ENCODE results near the gene SEMA4C.

The SEMA4C gene

GRCh38 chr2:96913398-96914202 lies 43.7 kb upstream of the SEMA4C start:
- H3K36me3 ChIP-seq (replicated peaks in 1 of 2; ENCODE audit: control insufficient read depth in 2 of 2, insufficient read depth in 2 of 2, low read length in 2 of 2): no peaks in the 10 kb centered on the region
- peak overlapping the region; percentile 20 for H3K18ac ChIP-seq (ENCODE audit: low read length)
- no peak overlapping the region for H4K8ac ChIP-seq (ENCODE audit: low read depth, low read length)
- no CpG with 5 or more reads among the region's 20 CpGs for WGBS, 2 donors (ENCODE audit: extremely low coverage in 2 of 2, insufficient read length in 2 of 2, insufficient replicate concordance in 1 of 2)
- H3K27ac ChIP-seq (replicated peaks; ENCODE audit: low read length): no peak overlapping the region
- no peak overlapping the region for H2BK12ac ChIP-seq (ENCODE audit: low read length)
- H3K9me3 ChIP-seq (replicated peaks in 1 of 2; ENCODE audit: control insufficient read depth in 2 of 2, insufficient read depth in 1 of 2, low read depth in 1 of 2, low read length in 2 of 2): peaks cover 5 to 14% of the 10 kb centered on the region in 2 donors
- H2BK5ac ChIP-seq (ENCODE audit: low read length): no peak overlapping the region
- H3K4me3 ChIP-seq (ENCODE audit: low read length in 2 of 2): no peak overlapping the region
- DNase-seq (ENCODE audit: low spot score): no peak
- peak overlapping the region; percentile 13 for H2BK120ac ChIP-seq (ENCODE audit: low read depth, low read length)
- peak overlapping the region; percentile 25 for H3K23ac ChIP-seq (ENCODE audit: low read depth, low read length, poor library complexity)
- H4K91ac ChIP-seq (ENCODE audit: low read depth, low read length, poor library complexity): no peak overlapping the region
- peak overlapping the region; percentile 68 for H2BK15ac ChIP-seq (ENCODE audit: low read length)
- H3K4ac ChIP-seq (ENCODE audit: low read length): no peak overlapping the region
- peak overlapping the region; percentile 24 for H3K9ac ChIP-seq (ENCODE audit: low read depth, low read length, poor library complexity)
- no peaks in the 10 kb centered on the region for H3K79me1 ChIP-seq (ENCODE audit: low read depth, low read length)
- H3K14ac ChIP-seq (ENCODE audit: low read length): peak overlapping the region; percentile 25
- H3K4me2 ChIP-seq (ENCODE audit: insufficient read depth, low read length, poor library complexity, severe bottlenecking): no peak overlapping the region
- peaks cover 0 to 4% (median 0%) of the 10 kb centered on the region in 3 experiments for H3K27me3 ChIP-seq (ENCODE audit: control insufficient read depth in 3 of 3, insufficient read depth in 3 of 3, low read depth in 1 of 3, low read length in 3 of 3)
- peak overlapping the region; percentile 86 for H2AFZ ChIP-seq (ENCODE audit: low read length)
- H3K4me1 ChIP-seq (ENCODE audit: control insufficient read depth in 2 of 2, insufficient read depth in 1 of 2, low read depth in 1 of 2, low read length in 2 of 2): peaks cover 3 to 8% of the 10 kb centered on the region in 2 donors
- H2AK5ac ChIP-seq (ENCODE audit: low read depth, low read length): peak overlapping the region; percentile 13

GRCh38 chr2:96913117-96913397 lies 43.2 kb upstream of the SEMA4C start:
- H3K23ac ChIP-seq (ENCODE audit: low read depth, low read length, poor library complexity): no peak overlapping the region
- no peak overlapping the region for H4K8ac ChIP-seq (ENCODE audit: low read depth, low read length)
- H3K4me3 ChIP-seq (ENCODE audit: low read length in 2 of 2): no peak overlapping the region
- no peak overlapping the region for H3K4me2 ChIP-seq (ENCODE audit: insufficient read depth, low read length, poor library complexity, severe bottlenecking)
- no peak overlapping the region for H3K27ac ChIP-seq (replicated peaks; ENCODE audit: low read length)
- H3K14ac ChIP-seq (ENCODE audit: low read length): peak overlapping the region; percentile 25
- peak overlapping the region; percentile 20 for H3K18ac ChIP-seq (ENCODE audit: low read length)
- peak overlapping the region; percentile 13 for H2AK5ac ChIP-seq (ENCODE audit: low read depth, low read length)
- peaks cover 4 to 8% of the 10 kb centered on the region in 2 donors for H3K4me1 ChIP-seq (ENCODE audit: control insufficient read depth in 2 of 2, insufficient read depth in 1 of 2, low read depth in 1 of 2, low read length in 2 of 2)
- no peak overlapping the region for H3K9ac ChIP-seq (ENCODE audit: low read depth, low read length, poor library complexity)
- no peak overlapping the region for H4K91ac ChIP-seq (ENCODE audit: low read depth, low read length, poor library complexity)
- no peak overlapping the region for H2BK5ac ChIP-seq (ENCODE audit: low read length)
- no peaks in the 10 kb centered on the region for H3K27me3 ChIP-seq (ENCODE audit: control insufficient read depth in 3 of 3, insufficient read depth in 3 of 3, low read depth in 1 of 3, low read length in 3 of 3)
- H2BK15ac ChIP-seq (ENCODE audit: low read length): peak overlapping the region; percentile 68
- H2BK12ac ChIP-seq (ENCODE audit: low read length): no peak overlapping the region
- peak overlapping the region; percentile 86 for H2AFZ ChIP-seq (ENCODE audit: low read length)
- H3K9me3 ChIP-seq (replicated peaks in 1 of 2; ENCODE audit: control insufficient read depth in 2 of 2, insufficient read depth in 1 of 2, low read depth in 1 of 2, low read length in 2 of 2): peaks cover 5 to 14% of the 10 kb centered on the region in 2 donors
- H3K4ac ChIP-seq (ENCODE audit: low read length): no peak overlapping the region
- no CpG with 5 or more reads among the region's 5 CpGs for WGBS, 2 donors (ENCODE audit: extremely low coverage in 2 of 2, insufficient read length in 2 of 2, insufficient replicate concordance in 1 of 2)
- H3K36me3 ChIP-seq (replicated peaks in 1 of 2; ENCODE audit: control insufficient read depth in 2 of 2, insufficient read depth in 2 of 2, low read length in 2 of 2): no peaks in the 10 kb centered on the region
- H2BK120ac ChIP-seq (ENCODE audit: low read depth, low read length): peak overlapping the region; percentile 13
- H3K79me1 ChIP-seq (ENCODE audit: low read depth, low read length): no peaks in the 10 kb centered on the region
- DNase-seq (ENCODE audit: low spot score): no peak

GRCh38 chr2:96912346-96913116 lies 42.7 kb upstream of the SEMA4C start:
- H4K91ac ChIP-seq (ENCODE audit: low read depth, low read length, poor library complexity): peak overlapping the region; percentile 57
- H3K9me3 ChIP-seq (replicated peaks in 1 of 2; ENCODE audit: control insufficient read depth in 2 of 2, insufficient read depth in 1 of 2, low read depth in 1 of 2, low read length in 2 of 2): peaks cover 5 to 14% of the 10 kb centered on the region in 2 donors
- H3K23ac ChIP-seq (ENCODE audit: low read depth, low read length, poor library complexity): peak overlapping the region; percentile 5
- H3K18ac ChIP-seq (ENCODE audit: low read length): peak overlapping the region; percentile 74
- peak overlapping the region; percentile 68 for H2BK15ac ChIP-seq (ENCODE audit: low read length)
- peak overlapping the region; percentile 30 for H2AK5ac ChIP-seq (ENCODE audit: low read depth, low read length)
- H3K4ac ChIP-seq (ENCODE audit: low read length): peak overlapping the region; percentile 40
- H3K36me3 ChIP-seq (replicated peaks in 1 of 2; ENCODE audit: control insufficient read depth in 2 of 2, insufficient read depth in 2 of 2, low read length in 2 of 2): no peaks in the 10 kb centered on the region
- H3K79me1 ChIP-seq (ENCODE audit: low read depth, low read length): no peaks in the 10 kb centered on the region
- H4K8ac ChIP-seq (ENCODE audit: low read depth, low read length): no peak overlapping the region
- peaks cover 9% of the 10 kb centered on the region in 2 donors for H3K4me1 ChIP-seq (ENCODE audit: control insufficient read depth in 2 of 2, insufficient read depth in 1 of 2, low read depth in 1 of 2, low read length in 2 of 2)
- peak overlapping the region; percentile 37 for H2BK120ac ChIP-seq (ENCODE audit: low read depth, low read length)
- H3K9ac ChIP-seq (ENCODE audit: low read depth, low read length, poor library complexity): no peak overlapping the region
- no peak overlapping the region for H3K14ac ChIP-seq (ENCODE audit: low read length)
- no peak overlapping the region for H3K27ac ChIP-seq (replicated peaks; ENCODE audit: low read length)
- H3K4me2 ChIP-seq (ENCODE audit: insufficient read depth, low read length, poor library complexity, severe bottlenecking): no peak overlapping the region
- DNase-seq (ENCODE audit: low spot score): no peak
- WGBS, 2 donors (ENCODE audit: extremely low coverage in 2 of 2, insufficient read length in 2 of 2, insufficient replicate concordance in 1 of 2): no CpG with 5 or more reads among the region's 22 CpGs
- H2AFZ ChIP-seq (ENCODE audit: low read length): peak overlapping the region; percentile 86
- peak overlapping the region; percentile 19 for H2BK5ac ChIP-seq (ENCODE audit: low read length)
- H3K4me3 ChIP-seq (ENCODE audit: low read length in 2 of 2): no peak overlapping the region
- no peaks in the 10 kb centered on the region for H3K27me3 ChIP-seq (ENCODE audit: control insufficient read depth in 3 of 3, insufficient read depth in 3 of 3, low read depth in 1 of 3, low read length in 3 of 3)
- no peak overlapping the region for H2BK12ac ChIP-seq (ENCODE audit: low read length)

GRCh38 chr2:96909611-96910021 lies 39.7 kb upstream of the SEMA4C start:
- Histone ChIP-seq H3K36me3 (replicated peaks in 1 of 2; ENCODE audit: control insufficient read depth in 2 of 2, insufficient read depth in 2 of 2, low read length in 2 of 2) (no peaks in the 10 kb centered on the region), H4K8ac (ENCODE audit: low read depth, low read length) (no peak overlapping the region), H2AK5ac (ENCODE audit: low read depth, low read length) (no peak overlapping the region), H3K4me2 (ENCODE audit: insufficient read depth, low read length, poor library complexity, severe bottlenecking) (no peak overlapping the region), H3K9ac (ENCODE audit: low read depth, low read length, poor library complexity) (no peak overlapping the region), H3K18ac (ENCODE audit: low read length) (peak overlapping the region; percentile 1), H3K14ac (ENCODE audit: low read length) (no peak overlapping the region), H2AFZ (ENCODE audit: low read length) (no peak overlapping the region), H3K23ac (ENCODE audit: low read depth, low read length, poor library complexity) (no peak overlapping the region), H3K9me3 (replicated peaks in 1 of 2; ENCODE audit: control insufficient read depth in 2 of 2, insufficient read depth in 1 of 2, low read depth in 1 of 2, low read length in 2 of 2) (no peaks in the 10 kb centered on the region), H3K4me3 (ENCODE audit: low read length in 2 of 2) (no peak overlapping the region), H3K4me1 (ENCODE audit: control insufficient read depth in 2 of 2, insufficient read depth in 1 of 2, low read depth in 1 of 2, low read length in 2 of 2) (peaks cover 20 to 21% of the 10 kb centered on the region in 2 donors), H4K91ac (ENCODE audit: low read depth, low read length, poor library complexity) (no peak overlapping the region), H3K4ac (ENCODE audit: low read length) (no peak overlapping the region), H3K27me3 (ENCODE audit: control insufficient read depth in 3 of 3, insufficient read depth in 3 of 3, low read depth in 1 of 3, low read length in 3 of 3) (no peaks in the 10 kb centered on the region), H3K79me1 (ENCODE audit: low read depth, low read length) (no peaks in the 10 kb centered on the region), H2BK5ac (ENCODE audit: low read length) (no peak overlapping the region), H2BK15ac (ENCODE audit: low read length) (peak overlapping the region; percentile 19), H2BK120ac (ENCODE audit: low read depth, low read length) (no peak overlapping the region), H3K27ac (replicated peaks; ENCODE audit: low read length) (no peak overlapping the region), H2BK12ac (ENCODE audit: low read length) (no peak overlapping the region)
- DNase-seq (ENCODE audit: low spot score): no peak
- no CpG with 5 or more reads among the region's 6 CpGs for WGBS, 2 donors (ENCODE audit: extremely low coverage in 2 of 2, insufficient read length in 2 of 2, insufficient replicate concordance in 1 of 2)
